ENCODE results near the gene SRF.

GRCh38 chr6:43130429-43130828, 40.6 kb upstream of the SRF start:
- TF ChIP-seq FOXP2 (optimal IDR thresholded peaks at IDR 0.05; ENCODE audit: control extremely low read depth, extremely low read length, insufficient read depth) (no peak), POLR2AphosphoS5 (IDR thresholded peaks at IDR 0.05; ENCODE audit: borderline replicate concordance, low read depth, low read length) (no peak), EZH2 (IDR thresholded peaks at IDR 0.05) (no peak)
